GM12865 (cell line): Measurements from ENCODE around the gene SPTBN2.

Experiments
- DNase-seq: peaks from one replicate; pipeline ENCODE4 v3.0.0; 2010; ENCODE audit warnings: low read depth
- H3K4me3 ChIP-seq: 2 replicates; pipeline ENCODE4 v1.5.1; 2011; ENCODE audit warnings: mild to moderate bottlenecking, low read depth, low read length, control low read depth
- CTCF ChIP-seq: IDR thresholded peaks from 2 replicates; pipeline ENCODE4 v1.5.1; 2011; ENCODE audit warnings: low read length, control low read depth, low read depth, inconsistent platforms; ENCODE audit not compliant: insufficient read depth; ENCODE audit errors: missing control alignments

SPTBN2 gene

GRCh38 chr11:66728693-66729385 lies at the start of gene SPTBN2:
Gene SPTBN2 (minus strand): TSS chr11:66729216. CDS start chr11:66721240, 7,976 bp downstream.
- DNase-seq, result no peak
- no peak within 1 kb of the TSS for H3K4me3 ChIP-seq

GRCh38 chr11:66768818-66769217 lies 39.8 kb upstream of the SPTBN2 start:
- DNase-seq, result no peak
- TF ChIP-seq CTCF, result no peak
- no peak overlapping the region for H3K4me3 ChIP-seq

More at GRCh38 chr11:66728693-66729385, at the start of gene SPTBN2:
- TF ChIP-seq CTCF, result no peak

GRCh38 chr11:66768088-66768521 lies 39.1 kb upstream of the SPTBN2 start:
- no peak for DNase-seq
- no peak for TF ChIP-seq CTCF
- H3K4me3 ChIP-seq, result no peak overlapping the region

- H3K4me3 ChIP-seq, result no peak overlapping the region
Measured at GRCh38 chr11:66767666-66768065, 38.6 kb upstream of the SPTBN2 start.

GRCh38 chr11:66766681-66767080 lies 37.7 kb upstream of the SPTBN2 start:
- no peak overlapping the region for H3K4me3 ChIP-seq
- TF ChIP-seq CTCF, result no peak
- DNase-seq, result no peak

More at GRCh38 chr11:66767666-66768065, 38.6 kb upstream of the SPTBN2 start:
- TF ChIP-seq CTCF, result no peak
- no peak for DNase-seq

GRCh38 chr11:66762088-66762487 lies 33.1 kb upstream of the SPTBN2 start:
- no peak overlapping the region for H3K4me3 ChIP-seq
- TF ChIP-seq CTCF, result no peak
- DNase-seq, result no peak

GRCh38 chr11:66752148-66752547 lies 23.1 kb upstream of the SPTBN2 start:
- H3K4me3 ChIP-seq, result no peak overlapping the region
- no peak for DNase-seq
- no peak for TF ChIP-seq CTCF
